Measurements from ENCODE around the gene CAPN15. TPM values are rescaled to one million over a fixed set of nuclear protein-coding genes. Genes with fewer than 3 reads are reported as not detected.
"Not testable (repeated sequence)": the region's sequence is repeated elsewhere in the genome, so short reads cannot be mapped to it uniquely, and the experiment has no call there.

Gene CAPN15
- polyA plus RNA-seq (2011; rRNA removed) (7.5 and 8.6 TPM in 2 replicates), polyA minus RNA-seq (2011; rRNA and poly(A)+ RNA removed) (8.5 and 10.5 TPM in 2 replicates)

DNA sequence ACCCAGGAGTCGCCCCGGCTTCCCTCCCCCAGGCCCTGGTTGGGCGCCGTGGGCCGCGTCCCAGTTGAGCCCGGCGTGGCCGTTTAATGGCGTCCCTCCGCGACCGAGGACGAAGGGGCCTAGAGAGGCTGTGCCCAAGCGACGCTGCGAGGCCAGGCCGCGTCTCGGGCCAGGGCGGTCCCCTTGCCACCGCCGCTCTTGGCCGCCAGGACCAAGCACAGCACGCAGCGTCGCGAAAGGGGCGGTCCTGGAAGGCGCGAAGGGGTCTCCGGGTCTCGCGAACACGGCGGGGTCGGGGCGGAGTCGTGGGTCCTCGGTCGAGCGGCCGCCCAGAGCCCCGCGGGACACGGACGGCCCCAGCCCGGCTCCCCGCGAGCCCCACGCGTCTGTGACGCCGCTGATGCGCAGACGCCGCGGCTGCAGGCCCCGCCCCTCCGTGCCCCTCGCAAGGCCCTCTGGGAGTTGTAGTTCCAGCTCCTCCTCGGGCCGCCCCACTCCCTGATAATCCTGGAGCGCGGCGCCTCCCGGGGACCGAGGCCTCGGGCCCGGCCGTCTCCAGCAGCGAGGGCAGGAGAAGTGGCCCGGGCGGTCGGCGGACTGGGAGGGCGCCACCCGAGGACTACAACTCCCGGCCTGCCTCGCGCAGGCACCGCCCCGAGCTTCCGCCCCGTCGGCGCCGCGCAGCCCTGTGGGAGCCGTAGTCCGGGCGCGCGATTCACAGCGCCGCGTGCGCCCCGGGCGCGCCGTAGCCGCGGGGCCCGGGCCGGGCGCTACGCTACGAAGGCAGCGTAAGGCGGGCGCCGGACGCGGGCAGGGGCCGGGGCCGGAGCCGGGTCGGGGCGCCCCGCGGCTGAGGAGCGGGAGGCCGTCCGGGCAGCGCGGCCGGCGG lies at the start of gene CAPN15:
TSS of gene CAPN15 (plus strand) at position 698 of the 889 bp plus-strand sequence. CDS start 19,127 bp downstream, outside the sequence.
- Histone ChIP-seq H3K27me3 (ENCODE audit: control insufficient read depth, insufficient read depth, low read length) (no peaks in the 10 kb centered on the region), H3K27ac (ENCODE audit: low read depth, low read length) (peak within 1 kb of the TSS; percentile 73), H3K9me3 (ENCODE audit: control insufficient read depth, insufficient read depth, low read length) (no peaks in the 10 kb centered on the region; the same call in 1 of the 2 replicates), H3K4me3 (ENCODE audit: low read depth, low read length) (peak within 1 kb of the TSS; percentile 78)
- DNase-seq (ENCODE audit: low read depth, low spot score): peak; percentile 56
- TF ChIP-seq, protein P1, sequence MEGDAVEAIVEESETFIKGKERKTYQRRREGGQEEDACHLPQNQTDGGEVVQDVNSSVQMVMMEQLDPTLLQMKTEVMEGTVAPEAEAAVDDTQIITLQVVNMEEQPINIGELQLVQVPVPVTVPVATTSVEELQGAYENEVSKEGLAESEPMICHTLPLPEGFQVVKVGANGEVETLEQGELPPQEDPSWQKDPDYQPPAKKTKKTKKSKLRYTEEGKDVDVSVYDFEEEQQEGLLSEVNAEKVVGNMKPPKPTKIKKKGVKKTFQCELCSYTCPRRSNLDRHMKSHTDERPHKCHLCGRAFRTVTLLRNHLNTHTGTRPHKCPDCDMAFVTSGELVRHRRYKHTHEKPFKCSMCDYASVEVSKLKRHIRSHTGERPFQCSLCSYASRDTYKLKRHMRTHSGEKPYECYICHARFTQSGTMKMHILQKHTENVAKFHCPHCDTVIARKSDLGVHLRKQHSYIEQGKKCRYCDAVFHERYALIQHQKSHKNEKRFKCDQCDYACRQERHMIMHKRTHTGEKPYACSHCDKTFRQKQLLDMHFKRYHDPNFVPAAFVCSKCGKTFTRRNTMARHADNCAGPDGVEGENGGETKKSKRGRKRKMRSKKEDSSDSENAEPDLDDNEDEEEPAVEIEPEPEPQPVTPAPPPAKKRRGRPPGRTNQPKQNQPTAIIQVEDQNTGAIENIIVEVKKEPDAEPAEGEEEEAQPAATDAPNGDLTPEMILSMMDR (IDR thresholded peaks at IDR 0.05; ENCODE audit: low read depth, low read length): 0 out of 2 replicates have a peak, but pooled peaks have one; percentile 2
- ChIA-PET POLR2A (interaction anchor here (0.5 to 1.3 kb wide), 5 partner anchors 9 to 182 kb away, joined by 3 to 4 read pairs (median 3); partner anchors contain the start of gene METTL26), CTCF (no interaction called here)

DNA sequence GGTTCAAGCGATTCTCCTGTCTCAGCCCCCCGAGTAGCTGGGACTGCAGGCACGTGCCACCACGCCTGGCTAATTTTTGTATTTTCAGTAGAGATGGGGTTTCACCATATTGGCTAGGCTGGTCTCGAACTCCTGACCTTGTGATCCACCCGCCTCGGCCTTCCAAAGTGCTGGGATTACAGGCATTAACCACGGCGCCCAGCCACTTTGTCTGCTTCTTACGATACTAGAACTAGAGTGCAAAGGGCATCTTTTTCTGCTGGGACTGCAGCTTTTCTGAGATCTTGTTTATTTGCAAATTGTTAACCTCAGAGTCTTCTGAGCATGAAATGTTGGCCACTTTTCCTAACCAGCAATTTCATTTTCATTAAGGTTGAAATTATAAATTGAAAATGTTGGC lies 49.2 kb upstream of the CAPN15 start:
- DNase-seq (ENCODE audit: low read depth, low spot score); H3K27ac ChIP-seq (ENCODE audit: low read depth, low read length); H3K9me3 ChIP-seq (ENCODE audit: control insufficient read depth, insufficient read depth, low read length); H3K4me3 ChIP-seq (ENCODE audit: low read depth, low read length); POLR2A ChIA-PET; H3K27me3 ChIP-seq (ENCODE audit: control insufficient read depth, insufficient read depth, low read length): not testable (repeated sequence)
- CTCF ChIA-PET: interaction anchor here (0.6 to 1.2 kb wide), 2 partner anchors 10 to 239 kb away, joined by 3 read pairs; no protein-coding TSS in a partner anchor

DNA sequence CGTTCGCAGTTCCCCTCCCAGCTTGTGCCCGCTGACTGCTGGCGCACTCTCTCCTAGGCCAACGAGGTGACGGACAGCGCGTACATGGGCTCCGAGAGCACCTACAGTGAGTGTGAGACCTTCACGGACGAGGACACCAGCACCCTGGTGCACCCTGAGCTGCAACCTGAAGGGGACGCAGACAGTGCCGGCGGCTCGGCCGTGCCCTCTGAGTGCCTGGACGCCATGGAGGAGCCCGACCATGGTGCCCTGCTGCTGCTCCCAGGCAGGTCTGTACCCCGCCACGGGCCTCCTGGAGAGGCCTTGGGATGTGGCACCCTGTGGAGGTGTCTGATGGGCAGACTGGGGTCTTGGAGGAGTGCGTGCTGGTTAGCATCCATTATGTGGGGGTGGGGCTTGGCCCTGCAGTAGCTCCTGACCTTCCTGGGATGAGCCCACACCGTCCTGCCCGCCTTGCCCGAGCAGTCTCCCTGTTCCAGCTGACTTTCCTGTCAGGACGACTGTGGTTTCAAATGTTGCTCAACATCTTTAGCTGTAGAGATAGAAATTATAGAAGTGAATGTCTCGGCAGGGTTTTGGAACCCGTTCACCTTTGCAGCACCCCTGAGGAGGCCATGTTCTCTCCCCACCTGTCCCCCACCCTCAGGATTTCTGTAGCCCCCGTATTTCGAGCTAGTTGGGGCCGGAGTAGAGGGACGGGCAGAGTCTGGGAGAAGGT lies 44.9 kb upstream of the CAPN15 start:
- Histone ChIP-seq H3K4me3 (ENCODE audit: low read depth, low read length) (no peak overlapping the region), H3K27ac (ENCODE audit: low read depth, low read length) (no peak overlapping the region), H3K9me3 (ENCODE audit: control insufficient read depth, insufficient read depth, low read length) (no peaks in the 10 kb centered on the region; the same call in 1 of the 2 replicates), H3K27me3 (ENCODE audit: control insufficient read depth, insufficient read depth, low read length) (no peaks in the 10 kb centered on the region)
- ChIA-PET CTCF (no interaction called here), POLR2A (no interaction called here)
- DNase-seq (ENCODE audit: low read depth, low spot score): no peak
- TF ChIP-seq, protein P1 (IDR thresholded peaks at IDR 0.05; ENCODE audit: low read depth, low read length): no peak

DNA sequence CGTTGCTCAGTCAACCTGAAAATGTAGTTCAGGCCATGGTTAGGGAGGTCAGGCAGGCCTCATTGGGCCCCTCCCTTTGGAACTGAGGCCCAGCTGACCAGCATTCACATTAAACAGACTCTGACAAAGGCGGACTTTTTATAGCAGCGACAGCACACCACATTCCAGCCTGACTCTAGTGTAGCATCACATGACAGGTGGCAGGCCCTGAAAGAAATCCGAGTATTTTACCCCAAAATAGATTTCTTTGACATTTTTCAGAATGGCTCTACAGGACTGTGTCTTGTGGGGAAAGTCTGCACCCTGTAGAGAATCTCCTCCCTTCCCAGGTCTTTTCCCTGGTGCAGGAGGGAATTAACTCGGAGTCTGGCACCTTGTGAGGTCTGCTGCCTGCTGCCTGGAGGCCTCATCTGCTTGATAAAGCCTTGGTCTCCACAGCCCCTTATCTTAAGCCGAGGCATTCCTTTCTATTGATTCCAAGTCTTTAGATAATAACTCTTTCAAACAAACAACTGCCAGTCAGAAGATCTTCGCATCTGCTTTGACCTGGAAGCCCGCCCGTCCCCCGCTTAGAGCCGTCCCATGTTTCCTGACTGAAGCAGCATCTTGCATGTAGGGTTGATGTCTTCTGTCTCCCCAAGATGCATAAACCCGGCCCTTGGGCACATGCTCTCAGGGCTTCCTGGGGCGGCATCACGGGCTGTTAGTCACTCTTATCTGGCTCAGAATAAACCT lies 44.0 kb upstream of the CAPN15 start:
- Histone ChIP-seq H3K27ac (ENCODE audit: low read depth, low read length) (no peak overlapping the region), H3K27me3 (ENCODE audit: control insufficient read depth, insufficient read depth, low read length) (no peaks in the 10 kb centered on the region), H3K4me3 (ENCODE audit: low read depth, low read length) (no peak overlapping the region), H3K9me3 (ENCODE audit: control insufficient read depth, insufficient read depth, low read length) (no peaks in the 10 kb centered on the region; the same call in 1 of the 2 replicates)
- CTCF ChIA-PET: no interaction called here
- POLR2A ChIA-PET: interaction anchor here (0.6 kb wide), 1 partner anchor 18 kb away, joined by 4 read pairs; no protein-coding TSS in a partner anchor
- DNase-seq (ENCODE audit: low read depth, low spot score): no peak
- TF ChIP-seq, protein P1 (IDR thresholded peaks at IDR 0.05; ENCODE audit: low read depth, low read length): no peak

DNA sequence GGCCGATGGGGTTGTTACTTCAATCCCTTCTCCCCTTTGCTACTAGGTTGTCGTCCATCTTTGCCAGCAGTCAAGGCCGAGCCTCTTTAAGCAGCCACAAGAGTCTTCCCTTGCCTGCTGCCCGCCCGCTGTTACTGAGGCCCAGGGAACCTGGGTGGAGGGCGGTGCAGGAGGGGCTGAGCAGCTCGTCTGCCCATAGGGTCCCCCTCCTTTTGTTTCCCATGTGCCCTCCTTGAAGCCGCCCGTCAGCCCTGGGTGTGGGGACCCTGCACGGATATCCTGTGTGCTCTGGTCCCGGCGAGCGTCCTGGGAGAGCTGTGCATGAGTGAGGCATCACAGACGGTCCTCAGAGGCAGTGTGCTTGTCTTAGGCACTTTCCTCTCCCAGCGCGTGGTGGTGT lies 37.9 kb upstream of the CAPN15 start:
- TF ChIP-seq, protein P1 (IDR thresholded peaks at IDR 0.05; ENCODE audit: low read depth, low read length): no peak
- Histone ChIP-seq H3K9me3 (ENCODE audit: control insufficient read depth, insufficient read depth, low read length) (no peaks in the 10 kb centered on the region; the same call in 1 of the 2 replicates), H3K27me3 (ENCODE audit: control insufficient read depth, insufficient read depth, low read length) (no peaks in the 10 kb centered on the region), H3K4me3 (ENCODE audit: low read depth, low read length) (no peak overlapping the region), H3K27ac (ENCODE audit: low read depth, low read length) (no peak overlapping the region)
- ChIA-PET CTCF (no interaction called here), POLR2A (no interaction called here)
- no peak for DNase-seq (ENCODE audit: low read depth, low spot score)
